ENCODE results near the gene TRIM66. TPM values are rescaled to one million over a fixed set of nuclear protein-coding genes. Genes with fewer than 3 reads are reported as not detected.

TRIM66 gene
- total and polyA plus RNA-seq, 2 of the 8 experiments (the other 6 are each of a cell fraction or from before 2014, with no cell fraction given), result 3.1 to 3.5 TPM

GRCh38 chr11:8586805-8587204, 95.7 kb downstream of the TRIM66 start:
- H3K79me2 ChIP-seq (ENCODE audit: control insufficient read depth in 1 of 2, insufficient read depth in 2 of 2, low read length in 2 of 2), result peaks cover 0 to 11% of the 10 kb centered on the region in 2 experiments; a peak in 1 of 4 replicates
- no peak overlapping the region for H3K56ac ChIP-seq (replicated peaks; ENCODE audit: insufficient read length, low read depth, low read length)
- H2BK5ac ChIP-seq (ENCODE audit: low read depth, low read length), result no peak overlapping the region
- no peaks in the 10 kb centered on the region for H3K27me3 ChIP-seq (replicated peaks in 1 of 4; ENCODE audit: control insufficient read depth in 3 of 4, extremely low read depth in 1 of 4, insufficient read depth in 3 of 4, low read length in 3 of 4)
- no peak overlapping the region for H3K4ac ChIP-seq (replicated peaks; ENCODE audit: insufficient read length, low read depth, low read length)
- no peaks in the 10 kb centered on the region for H3K4me1 ChIP-seq (replicated peaks in 1 of 4; ENCODE audit: control insufficient read depth in 3 of 4, insufficient read depth in 4 of 4, low read length in 3 of 4)
- no peak overlapping the region for H3K18ac ChIP-seq (ENCODE audit: extremely low read depth, low read length)
- no peaks in the 10 kb centered on the region for H3K23me2 ChIP-seq (ENCODE audit: low read depth, low read length)
- no peak overlapping the region for H3K9ac ChIP-seq (replicated peaks in 1 of 4; ENCODE audit: extremely low read depth in 1 of 4, low read depth in 3 of 4, low read length in 3 of 4)
- peaks cover 2% of the 10 kb centered on the region; the same call in 1 of the 2 replicates for H3K79me1 ChIP-seq (ENCODE audit: low read depth, low read length)
- no peak overlapping the region for H4K91ac ChIP-seq (replicated peaks; ENCODE audit: insufficient read length, low read length)
- no peak for FAIRE-seq
- no peak overlapping the region for H2BK15ac ChIP-seq (ENCODE audit: low read length)
- H4K5ac ChIP-seq (ENCODE audit: insufficient read length, low read depth, low read length), result no peak overlapping the region
- no peak overlapping the region for H2BK20ac ChIP-seq (ENCODE audit: low read length)
- no peak overlapping the region for H2AFZ ChIP-seq (ENCODE audit: low read length)
- H3K27ac ChIP-seq (ENCODE audit: low read depth, low read length), result no peak overlapping the region
- H2AK5ac ChIP-seq (ENCODE audit: low read depth, low read length), result no peak overlapping the region
- H3K14ac ChIP-seq (ENCODE audit: insufficient read length), result no peak overlapping the region
- H2BK120ac ChIP-seq (replicated peaks; ENCODE audit: low read depth, low read length), result no peak overlapping the region
- WGBS, 2 experiments (ENCODE audit: extremely low coverage in 1 of 2, insufficient coverage in 1 of 2, insufficient read length in 1 of 2, insufficient replicate concordance in 2 of 2, low coverage in 1 of 2, low lambda C conversion rate in 2 of 2, missing lambda C conversion rate in 1 of 2), result 96% methylated on average over 2 of the region's 2 CpGs; no CpG with 5 or more reads in 1 of the 2 experiments
- H3K9me3 ChIP-seq (ENCODE audit: insufficient read depth in 2 of 2, low read depth in 1 of 2, low read length in 1 of 2), result no peaks in the 10 kb centered on the region
- no peak for TF ChIP-seq SP1 (IDR thresholded peaks at IDR 0.05; ENCODE audit: low read depth, low read length)
- no peak for TF ChIP-seq JUND (IDR thresholded peaks at IDR 0.05; ENCODE audit: low read length)
- TF ChIP-seq SUZ12 (IDR thresholded peaks at IDR 0.05; ENCODE audit: low read length), result no peak
- TF ChIP-seq EGR1 (IDR thresholded peaks at IDR 0.05; ENCODE audit: borderline replicate concordance, low read depth, low read length), result no peak
- no peak for DNase-seq (ENCODE audit: low read depth in 1 of 2, low spot score in 2 of 2)
- H3K4me2 ChIP-seq (ENCODE audit: insufficient read depth in 1 of 2, low read depth in 2 of 2, low read length in 2 of 2), result no peak overlapping the region
- H3K36me3 ChIP-seq (ENCODE audit: control insufficient read depth in 2 of 4, insufficient read depth in 4 of 4, low read length in 3 of 4), result no peaks in the 10 kb centered on the region
- no peak overlapping the region for H3K4me3 ChIP-seq (ENCODE audit: extremely low read depth in 1 of 4, insufficient read depth in 2 of 4, low read depth in 3 of 4, low read length in 4 of 4)
- no peak overlapping the region for H3K23ac ChIP-seq (ENCODE audit: insufficient read length)
- H2BK12ac ChIP-seq (ENCODE audit: low read depth, low read length), result no peak overlapping the region
- H4K8ac ChIP-seq (ENCODE audit: extremely low read depth, insufficient read depth, low read length), result no peak overlapping the region
- ChIA-PET POLR2A (ENCODE audit: partially characterized antibody) (interaction anchor here (0.7 to 1.6 kb wide), 3 partner anchors 96 to 169 kb away, joined by 3 to 4 read pairs (median 3); no protein-coding TSS in a partner anchor), CTCF (ENCODE audit: partially characterized antibody) (interaction anchor here (0.7 to 1.5 kb wide), 4 partner anchors 17 to 373 kb away, joined by 3 to 4 read pairs (median 3); no protein-coding TSS in a partner anchor)
- H4K20me1 ChIP-seq (replicated peaks in 1 of 2; ENCODE audit: control insufficient read depth in 1 of 2, insufficient read depth in 2 of 2, low read length in 2 of 2), result no peaks in the 10 kb centered on the region
